T-helper 1 cell treated with Interleukin-12 subunit alpha and Interleukin-12 subunit beta and Interleukin-4 antibody, amounts not matched to agents 30 ng/mL and 1 ng/mL, for 36 hours (primary cell): ENCODE data around the gene TNFRSF14. TPM values are rescaled to one million over a fixed set of nuclear protein-coding genes. Genes with fewer than 3 reads are reported as not detected.

Experiments
- intact Hi-C: fragments of 100-400 bp; cut with micrococcal nuclease; formaldehyde crosslinking; loops from one replicate; pipeline ENCODE4 v1.15.1; 2024
- total RNA-seq: library from RNA; stranded (reverse); gene quantifications from 2 replicates; pipeline ENCODE4 v1.2.3, GENCODE V29; 2022

TNFRSF14 gene
- total RNA-seq, 1 donor from 2014 or later = 264 TPM

GRCh38 chr1:2584686-2585317 lies 28.6 kb downstream of the TNFRSF14 start:
- intact Hi-C loops = loop anchor here (1.0 to 5.0 kb wide), 4 partner anchors 29 to 1042 kb away; partner anchors contain the start of genes MORN1, RER1, TNFRSF14 and TPRG1L

- intact Hi-C loops = loop anchor here (1.0 to 5.0 kb wide), 13 partner anchors 7 to 1315 kb away; partner anchors contain the start of genes C1orf174, MORN1, PANK4 and PEX10
Measured at GRCh38 chr1:2585318-2586092, 29.3 kb downstream of the TNFRSF14 start.

GRCh38 chr1:2586154-2587070 lies 30.2 kb downstream of the TNFRSF14 start, which contains the start of gene PRXL2B:
PRXL2B (plus strand) TSS chr1:2586777; CDS start chr1:2586886, 109 bp downstream.
- intact Hi-C loops = loop anchor here (1.0 to 5.0 kb wide), 10 partner anchors 8 to 1314 kb away; partner anchors contain the start of genes C1orf174, PANK4, PEX10 and TMEM52

- intact Hi-C loops = loop anchor here (2.0 to 5.0 kb wide), 2 partner anchors 1040 to 1314 kb away; partner anchors contain the start of genes C1orf174 and TPRG1L
Measured at GRCh38 chr1:2587071-2587859, 31.1 kb downstream of the TNFRSF14 start.

GRCh38 chr1:2587860-2588571 lies 31.8 kb downstream of the TNFRSF14 start:
- intact Hi-C loops = loop anchor here (2.0 to 5.0 kb wide), 2 partner anchors 1039 to 1313 kb away; partner anchors contain the start of genes C1orf174 and TPRG1L

- intact Hi-C loops = loop anchor here (5.0 kb wide), 1 partner anchor 1038 kb away; the partner anchor contains the start of gene TPRG1L
Measured at GRCh38 chr1:2588661-2589430, 32.7 kb downstream of the TNFRSF14 start.

- intact Hi-C loops = loop anchor here (5.0 kb wide), 1 partner anchor 1038 kb away; the partner anchor contains the start of gene TPRG1L
Measured at GRCh38 chr1:2589431-2590232, 33.5 kb downstream of the TNFRSF14 start.

- intact Hi-C loops = no loop called here
Measured at GRCh38 chr1:2590233-2591141, 34.3 kb downstream of the TNFRSF14 start.

- intact Hi-C loops = no loop called here
Measured at GRCh38 chr1:2591233-2591580, 35.0 kb downstream of the TNFRSF14 start.

- intact Hi-C loops = no loop called here
Measured at GRCh38 chr1:2591581-2592261, 35.5 kb downstream of the TNFRSF14 start.

GRCh38 chr1:2592672-2593071 lies 36.5 kb downstream of the TNFRSF14 start:
- intact Hi-C loops = no loop called here

GRCh38 chr1:2593251-2593878 lies 37.2 kb downstream of the TNFRSF14 start:
- intact Hi-C loops = no loop called here

- intact Hi-C loops = no loop called here
Measured at GRCh38 chr1:2594001-2594640, 38.0 kb downstream of the TNFRSF14 start.

GRCh38 chr1:2594641-2595131 lies 38.5 kb downstream of the TNFRSF14 start:
- intact Hi-C loops = no loop called here

- intact Hi-C loops = no loop called here
Measured at GRCh38 chr1:2595261-2595811, 39.2 kb downstream of the TNFRSF14 start.
